CD14-positive monocyte (primary cell): ENCODE measurements around the gene FOXP1. TPM values are rescaled to one million over a fixed set of nuclear protein-coding genes. Genes with fewer than 3 reads are reported as not detected.

Experiments used
- DNase-seq, 3 donors: peaks; one replicate each; pipeline ENCODE4 v3.0.0-alpha.2; 2011 to 2022
- H2AFZ ChIP-seq: 2 replicates; pipeline ENCODE4 v1.6.0; 2012; ENCODE audit warnings: mild to moderate bottlenecking, low read depth, low read length, inconsistent platforms; ENCODE audit not compliant: insufficient read depth, poor library complexity, severe bottlenecking
- H3K27ac ChIP-seq, 2 donors: 1 replicate in 1 of 2; 2 replicates in 1 of 2; pipeline ENCODE4 v1.5.1; 2012 to 2013; ENCODE audit warnings: low read length in 2 of 2, control low read depth in 1 of 2, inconsistent platforms in 1 of 2, low read depth in 1 of 2, mild to moderate bottlenecking in 1 of 2
- H3K27me3 ChIP-seq, 2 donors: one replicate each; pipeline versions ENCODE4 v1.6.0 to v1.6.1; 2011 to 2013; ENCODE audit warnings: low read length in 2 of 2; ENCODE audit not compliant: control insufficient read depth in 2 of 2, insufficient read depth in 2 of 2
- H3K36me3 ChIP-seq, 2 donors: replicated peaks in 1 of 2; 1 replicate in 1 of 2; 2 replicates in 1 of 2; pipeline versions ENCODE4 v1.5.1 to v1.6.1; 2012 to 2013; ENCODE audit warnings: low read length in 2 of 2, control low read depth in 1 of 2, inconsistent platforms in 1 of 2, mild to moderate bottlenecking in 1 of 2; ENCODE audit not compliant: insufficient read depth in 2 of 2, control insufficient read depth in 1 of 2
- H3K4me1 ChIP-seq, 2 donors: 1 replicate in 1 of 2; 2 replicates in 1 of 2; pipeline versions ENCODE4 v1.5.1 to v1.6.1; 2012 to 2013; ENCODE audit warnings: low read length in 2 of 2, control low read depth in 1 of 2, inconsistent platforms in 1 of 2, mild to moderate bottlenecking in 1 of 2, moderate library complexity in 1 of 2; ENCODE audit not compliant: insufficient read depth in 2 of 2, control insufficient read depth in 1 of 2
- H3K4me2 ChIP-seq: replicated peaks from 2 replicates; pipeline ENCODE3; 2012; ENCODE audit warnings: low read length, moderate library complexity, mild to moderate bottlenecking; ENCODE audit not compliant: poor library complexity, severe bottlenecking; ENCODE audit errors: extremely low read depth
- H3K4me3 ChIP-seq, 3 experiments: fragments of 200-600 bp in 1 of 3; sonication (generic) in 1 of 3; replicated peaks in 1 of 3; 1 replicate in 2 of 3; 2 replicates in 1 of 3; pipeline ENCODE4 v1.5.1; 2011 to 2013; ENCODE audit warnings: low read length in 3 of 3, mild to moderate bottlenecking in 3 of 3, control low read depth in 2 of 3, low read depth in 2 of 3, inconsistent platforms in 1 of 3, moderate library complexity in 1 of 3
- H3K79me2 ChIP-seq: 2 replicates; pipeline ENCODE4 v1.6.0; 2012; ENCODE audit warnings: mild to moderate bottlenecking, control low read depth, inconsistent platforms, low read length, moderate library complexity; ENCODE audit not compliant: insufficient read depth
- H3K9ac ChIP-seq: 2 replicates; pipeline ENCODE4 v1.6.0; 2017; ENCODE audit warnings: low read length, mild to moderate bottlenecking; ENCODE audit not compliant: insufficient read depth, poor library complexity, severe bottlenecking
- H3K9me3 ChIP-seq, 2 donors: replicated peaks in 1 of 2; 1 replicate in 1 of 2; 2 replicates in 1 of 2; pipeline versions ENCODE4 v1.5.1 to v1.6.1; 2012 to 2013; ENCODE audit warnings: low read length in 2 of 2, control low read depth in 1 of 2; ENCODE audit not compliant: control insufficient read depth in 1 of 2, insufficient read depth in 1 of 2
- H4K20me1 ChIP-seq: 2 replicates; pipeline ENCODE4 v1.6.0; 2012; ENCODE audit warnings: mild to moderate bottlenecking, low read length, control low read depth, moderate library complexity; ENCODE audit not compliant: insufficient read depth
- H3K27ac Mint-ChIP-seq, 7 donors: one replicate each; pipeline ENCODE4 v1.8.0; 2020; ENCODE audit warnings: mild to moderate bottlenecking in 7 of 7, mixed read lengths in 7 of 7, moderate library complexity in 6 of 7, inconsistent platforms in 2 of 7
- H3K27me3 Mint-ChIP-seq, 3 donors: one replicate each; pipeline ENCODE4 v1.8.0; 2021 to 2022; ENCODE audit warnings: low read depth in 3 of 3, mild to moderate bottlenecking in 3 of 3, mixed read lengths in 3 of 3, moderate library complexity in 3 of 3, inconsistent platforms in 1 of 3
- H3K36me3 Mint-ChIP-seq, 2 donors: one replicate each; pipeline ENCODE4 v1.8.0; 2020; ENCODE audit warnings: mixed read lengths in 2 of 2, inconsistent platforms in 1 of 2, mild to moderate bottlenecking in 1 of 2
- H3K4me1 Mint-ChIP-seq: one replicate; pipeline ENCODE4 v1.8.0; 2020; ENCODE audit warnings: mild to moderate bottlenecking, mixed read lengths
- H3K4me3 Mint-ChIP-seq, 2 donors: one replicate each; pipeline ENCODE4 v1.8.0; 2020; ENCODE audit warnings: mild to moderate bottlenecking in 2 of 2, mixed read lengths in 2 of 2, moderate library complexity in 1 of 2
- H3K9me3 Mint-ChIP-seq, 7 donors: one replicate each; pipeline ENCODE4 v1.8.0; 2020 to 2022; ENCODE audit warnings: mixed read lengths in 7 of 7, mild to moderate bottlenecking in 6 of 7, moderate library complexity in 6 of 7, inconsistent platforms in 2 of 7
- CTCF ChIP-seq: fragments of 200-600 bp; IDR thresholded peaks from one replicate; pipeline ENCODE4 v1.8.0; 2022; ENCODE audit warnings: antibody characterized with exemption, mild to moderate bottlenecking
- WGBS: methylation state at CpG from one replicate; pipeline ENCODE4 v1.1.5; 2013; ENCODE audit warnings: missing lambda C conversion rate; ENCODE audit not compliant: insufficient coverage; 5-methylcytosine and 5-hydroxymethylcytosine counted together
- intact Hi-C, 2 donors: fragments of 100-400 bp; cut with micrococcal nuclease; formaldehyde crosslinking; loops; one replicate each; pipeline versions ENCODE4 v1.15.0 to v1.15.1; 2023
- polyA plus RNA-seq, 3 donors: library from polyadenylated mRNA; depleted of rRNA in 1 of 3; unstranded in 2 of 3; stranded (reverse) in 1 of 3; fragments of 300-500 nt in 2 of 3; fragments of >200 nt in 1 of 3; fragmentation: Illumina TruSeq in 2 of 3; gene quantifications; 1 replicate in 2 of 3; 2 replicates in 1 of 3; pipeline ENCODE4 v1.2.3, GENCODE V29; 2012 to 2021

Gene FOXP1
- polyA plus RNA-seq, 3 donors, result 25.7 to 42.6 (median 27.8) TPM

GRCh38 chr3:71523628-71524027 is 59.9 kb downstream of the FOXP1 start:
- Histone ChIP-seq H3K36me3 (peaks cover 2 to 16% of the 10 kb centered on the region in 2 donors), H2AFZ (no peak overlapping the region), H3K4me2 (no peak overlapping the region), H3K9me3 (no peaks in the 10 kb centered on the region), H3K79me2 (peaks cover 94% of the 10 kb centered on the region), H3K4me1 (peaks cover 23 to 30% of the 10 kb centered on the region in 2 donors), H4K20me1 (no peaks in the 10 kb centered on the region), H3K27me3 (no peaks in the 10 kb centered on the region), H3K27ac (peak overlapping the region in 1 of 2 donors; percentile 40), H3K4me3 (no peak overlapping the region), H3K9ac (no peak overlapping the region)
- no peak overlapping the region for H3K4me3 Mint-ChIP-seq
- intact Hi-C loops, result no loop called here
- H3K36me3 Mint-ChIP-seq, result peaks cover 26 to 32% of the 10 kb centered on the region in 2 donors
- H3K4me1 Mint-ChIP-seq, result peaks cover 38% of the 10 kb centered on the region
- no peaks in the 10 kb centered on the region for H3K27me3 Mint-ChIP-seq
- H3K27ac Mint-ChIP-seq, result peak overlapping the region in 1 of 7 donors; percentile 42
- no peaks in the 10 kb centered on the region for H3K9me3 Mint-ChIP-seq
- no CpG with 5 or more reads among the region's 4 CpGs for WGBS
- no peak for DNase-seq
- no peak for TF ChIP-seq CTCF

GRCh38 chr3:71521940-71522876 is 61.3 kb downstream of the FOXP1 start:
- intact Hi-C loops, result no loop called here

More at GRCh38 chr3:71521940-71522876, 61.3 kb downstream of the FOXP1 start:
- Histone ChIP-seq H3K27me3 (no peaks in the 10 kb centered on the region), H3K27ac (peak overlapping the region in 1 of 2 donors; percentile 40), H4K20me1 (no peaks in the 10 kb centered on the region), H3K4me3 (no peak overlapping the region), H3K36me3 (peaks cover 2 to 16% of the 10 kb centered on the region in 2 donors), H3K9me3 (no peaks in the 10 kb centered on the region), H3K79me2 (peaks cover 96% of the 10 kb centered on the region), H3K4me2 (no peak overlapping the region), H3K9ac (no peak overlapping the region), H2AFZ (no peak overlapping the region), H3K4me1 (peaks cover 23 to 30% of the 10 kb centered on the region in 2 donors)
- Mint-ChIP-seq H3K4me1 (peaks cover 31% of the 10 kb centered on the region), H3K36me3 (peaks cover 18 to 35% of the 10 kb centered on the region in 2 donors), H3K4me3 (no peak overlapping the region), H3K9me3 (no peaks in the 10 kb centered on the region), H3K27ac (peak overlapping the region in 3 of 7 donors; percentile 9 to 42 (median 41)), H3K27me3 (no peaks in the 10 kb centered on the region)
- no peak for DNase-seq
- no peak for TF ChIP-seq CTCF
- 73% methylated on average over 5 of the region's 7 CpGs for WGBS
